ENCODE measurements around the gene IRF4. TPM values are rescaled to one million over a fixed set of nuclear protein-coding genes. Genes with fewer than 3 reads are reported as not detected.

IRF4 gene
- total and polyA plus RNA-seq, 2 donors (not counting 3 experiments of a cell fraction or from before 2014, with no cell fraction given), result not detected

DNA sequence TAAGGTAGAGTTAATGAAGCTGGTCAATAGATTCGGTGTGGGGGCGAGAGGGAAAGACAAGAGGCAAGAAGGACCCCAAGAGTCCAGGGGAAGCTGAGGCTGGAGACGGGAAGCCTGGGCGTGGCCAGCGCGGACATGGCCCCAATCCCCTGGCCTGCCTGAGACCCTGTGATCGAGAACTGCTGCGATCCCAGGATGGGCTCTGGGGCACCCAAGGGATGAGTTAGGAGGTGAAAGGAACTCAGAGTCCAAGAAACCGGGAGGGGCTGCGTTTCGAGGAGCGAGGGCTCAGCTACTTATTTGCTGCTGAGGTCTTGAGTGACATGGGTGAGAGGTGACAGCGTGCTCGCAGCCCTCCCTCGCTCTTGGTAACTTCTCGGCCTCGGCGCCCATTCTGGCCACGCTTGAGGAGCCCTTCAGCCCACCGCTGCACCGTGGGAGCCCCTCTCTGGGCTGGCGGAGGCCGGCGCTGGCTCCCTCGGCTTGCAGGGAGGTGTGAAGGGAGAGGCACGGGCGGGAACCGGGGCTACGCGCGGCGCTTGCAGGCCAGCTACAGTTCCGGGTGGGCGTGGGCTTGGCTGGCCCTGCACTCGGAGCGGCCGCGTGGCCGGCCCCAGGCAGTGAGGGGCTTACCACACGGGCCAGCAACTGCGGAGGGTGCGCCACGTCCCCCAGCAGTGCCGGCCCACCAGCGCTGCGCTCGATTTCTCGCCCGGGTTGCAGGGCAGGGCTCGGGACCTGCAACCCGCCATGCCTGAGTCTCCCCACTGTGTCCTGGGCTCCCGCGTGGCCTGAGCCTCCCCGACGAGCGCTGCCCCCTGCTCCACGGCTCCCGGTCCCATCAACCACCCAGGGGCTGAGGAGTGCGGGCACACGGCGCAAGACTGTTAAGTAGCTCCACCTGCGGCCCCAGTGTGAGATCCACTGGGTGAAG lies 58.2 kb downstream of the IRF4 start:
- Histone ChIP-seq H4K20me1 (replicated peaks; ENCODE audit: control insufficient read depth, extremely low read depth, insufficient read depth, low read length) (no peaks in the 10 kb centered on the region), H3K9me1 (replicated peaks; ENCODE audit: control insufficient read depth, extremely low read depth, insufficient read depth, low read length) (no peaks in the 10 kb centered on the region), H2AFZ (ENCODE audit: low read depth, low read length) (no peak overlapping the region), H3K27me3 (ENCODE audit: control insufficient read depth in 2 of 2, insufficient read depth in 2 of 2, low read length in 2 of 2) (no peaks in the 10 kb centered on the region), H3K36me3 (ENCODE audit: control insufficient read depth in 2 of 2, extremely low read depth in 1 of 2, insufficient read depth in 2 of 2, low read length in 2 of 2) (no peaks in the 10 kb centered on the region), H3K9me3 (replicated peaks; ENCODE audit: control insufficient read depth, insufficient read depth, low read length) (no peaks in the 10 kb centered on the region), H3K79me2 (ENCODE audit: control insufficient read depth, insufficient read depth, low read length) (no peaks in the 10 kb centered on the region), H3K27ac (ENCODE audit: insufficient read depth, low read depth, low read length) (no peak overlapping the region), H3K4me3 (replicated peaks in 1 of 3; ENCODE audit: insufficient read depth in 1 of 3, low read depth in 1 of 3, low read length in 3 of 3) (no peak overlapping the region), H3K4me2 (ENCODE audit: insufficient read depth, low read length) (no peak overlapping the region), H3K9ac (replicated peaks; ENCODE audit: extremely low read depth, insufficient read depth, low read length) (no peak overlapping the region), H3K4me1 (ENCODE audit: control insufficient read depth, extremely low read depth, insufficient read depth, low read length) (no peaks in the 10 kb centered on the region)
- dilution Hi-C loops (cut with MboI; ENCODE audit: extremely low pct_ligation_motif_present, low sequenced_read_pairs), result no loop called here
- no peak for TF ChIP-seq GATA2 (IDR thresholded peaks at IDR 0.05; ENCODE audit: insufficient read depth, insufficient read length, low read depth, low read length)
- TF ChIP-seq EZH2 (IDR thresholded peaks at IDR 0.05; ENCODE audit: borderline replicate concordance, low read depth, low read length, severe bottlenecking), result no peak
- TF ChIP-seq JUN (IDR thresholded peaks at IDR 0.05; ENCODE audit: borderline replicate concordance, insufficient read depth, insufficient read length, low read depth), result no peak
- TF ChIP-seq, protein P1, sequence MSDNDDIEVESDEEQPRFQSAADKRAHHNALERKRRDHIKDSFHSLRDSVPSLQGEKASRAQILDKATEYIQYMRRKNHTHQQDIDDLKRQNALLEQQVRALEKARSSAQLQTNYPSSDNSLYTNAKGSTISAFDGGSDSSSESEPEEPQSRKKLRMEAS (IDR thresholded peaks at IDR 0.05; ENCODE audit: insufficient read depth, insufficient read length), result no peak
- no peak for TF ChIP-seq FOS (IDR thresholded peaks at IDR 0.05; ENCODE audit: borderline replicate concordance, insufficient read depth, low read length)
- no peak for TF ChIP-seq POLR2AphosphoS5 (IDR thresholded peaks at IDR 0.05; ENCODE audit: insufficient read depth, low read depth, low read length)
- no peak for TF ChIP-seq POLR2A (IDR thresholded peaks at IDR 0.05; ENCODE audit: low read depth, low read length)
- TF ChIP-seq MYC (IDR thresholded peaks at IDR 0.05; ENCODE audit: low read depth, low read length), result no peak
- no peak for TF ChIP-seq CTCF (IDR thresholded peaks at IDR 0.05; ENCODE audit: extremely low read depth in 1 of 2, insufficient read depth in 1 of 2, low read depth in 1 of 2, low read length in 2 of 2)
- POLR2A ChIA-PET, result no interaction called here
- intact Hi-C loops (cut with micrococcal nuclease), result no loop called here
- CTCF ChIA-PET, result no interaction called here
- FAIRE-seq, result no peak
- no TSS peak for BruUV-seq (replicated peaks)
- no peak for DNase-seq (ENCODE audit: low read depth, low spot score)
